HG03575 (cell line): ENCODE data around the gene PNLIPRP1.

ENCODE experiments used
- ATAC-seq: cut with Tn5 transposase; IDR thresholded peaks from one replicate; pipeline ENCODE4 v1.9.1; 2021; ENCODE audit not compliant: unreplicated experiment, insufficient number of reproducible peaks, low FRiP score; ENCODE audit errors: extremely low read depth

The PNLIPRP1 gene

DNA sequence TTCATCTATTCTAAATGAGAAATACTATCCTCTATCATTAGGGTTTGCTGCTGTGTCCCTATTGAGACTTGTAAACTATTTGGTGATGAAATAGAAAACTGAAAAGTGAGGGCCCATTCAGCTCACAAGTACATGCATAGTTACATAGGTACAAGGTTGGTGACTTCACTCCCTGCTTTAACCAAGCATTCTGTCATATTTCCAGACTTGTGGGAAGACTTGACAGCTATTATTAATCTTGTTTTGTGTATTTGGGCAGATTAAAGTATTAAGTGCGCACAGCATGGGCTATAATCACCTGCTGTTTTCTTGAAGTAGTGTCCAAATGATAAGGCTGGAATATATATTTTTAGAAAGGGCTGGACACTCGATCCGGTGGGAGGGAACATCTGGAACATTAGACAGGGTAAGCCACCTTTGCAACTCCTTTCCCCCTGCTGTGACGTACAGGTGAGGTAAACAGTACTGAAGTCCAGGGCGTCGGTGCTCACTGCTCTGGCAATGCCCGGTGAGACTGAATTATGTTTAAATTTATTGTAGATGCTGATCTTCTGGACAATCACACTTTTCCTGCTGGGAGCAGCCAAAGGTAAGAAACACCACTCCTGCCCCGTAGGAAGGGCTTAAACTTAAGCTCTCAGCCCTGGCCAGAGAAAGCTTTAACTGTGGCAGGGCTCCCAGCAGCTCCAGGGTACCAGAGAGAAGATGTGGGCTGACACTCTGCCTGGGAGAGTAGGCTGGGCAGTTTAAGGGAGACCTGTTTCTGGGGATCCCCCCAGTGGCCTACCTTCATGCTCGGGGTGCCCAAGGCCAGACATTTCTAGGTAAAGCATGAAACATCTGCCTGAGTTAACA lies at the start of gene PNLIPRP1:
TSS of gene PNLIPRP1 (plus strand) at position 370 of the 855 bp plus-strand sequence. CDS start at position 541, 171 bp downstream.
- no peak for ATAC-seq

DNA sequence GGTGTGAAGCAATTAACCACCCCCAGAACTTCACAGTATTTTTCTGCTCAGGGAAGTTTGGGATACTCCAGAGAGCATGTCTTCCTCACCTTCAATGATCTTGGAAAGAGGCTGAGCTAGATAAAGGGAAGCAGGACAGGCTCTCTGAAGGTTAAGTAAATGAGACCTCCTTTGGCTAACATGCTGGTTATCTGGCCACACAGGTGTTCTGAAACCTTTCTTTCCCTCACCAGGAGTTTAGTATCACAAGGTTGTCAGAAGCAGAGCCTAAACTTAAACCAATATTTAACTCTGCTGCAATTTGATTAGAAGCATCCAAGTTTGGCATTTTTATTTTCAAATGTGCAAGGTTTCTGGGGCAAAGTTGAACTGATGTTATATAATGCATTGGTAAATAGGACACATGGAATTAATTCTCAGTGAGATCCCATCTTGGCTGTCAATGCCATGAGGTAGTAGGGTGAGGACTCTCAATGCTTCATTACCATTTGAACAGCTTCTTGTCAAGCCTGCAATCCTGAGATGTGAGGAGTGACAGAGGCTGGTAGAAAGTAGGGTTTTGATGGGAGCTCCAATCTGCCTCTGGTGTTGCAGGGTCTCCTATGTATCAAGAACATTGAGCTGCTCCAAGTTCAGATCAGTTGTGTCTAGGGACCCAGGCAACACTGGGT lies 48.6 kb upstream of the PNLIPRP1 start:
- no peak for ATAC-seq

DNA sequence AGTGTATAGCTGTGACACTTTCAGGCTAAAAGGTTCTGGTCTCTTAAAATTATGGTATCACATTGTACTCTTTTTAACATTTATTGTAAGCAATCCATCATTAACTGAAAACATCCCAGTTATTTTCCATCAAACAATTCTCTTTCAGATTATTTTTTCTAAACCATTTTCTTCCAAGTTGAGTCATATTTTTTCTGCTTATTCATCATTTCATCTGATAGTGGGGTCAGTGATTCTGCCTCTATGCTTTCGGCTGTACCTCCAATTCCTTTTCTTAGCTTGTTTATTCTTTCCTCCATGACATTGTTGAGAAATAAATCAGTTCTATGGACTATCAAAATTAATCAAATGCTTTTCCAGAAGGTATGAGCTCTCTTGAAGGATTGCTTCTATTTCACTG lies 45.6 kb upstream of the PNLIPRP1 start:
- no peak for ATAC-seq

DNA sequence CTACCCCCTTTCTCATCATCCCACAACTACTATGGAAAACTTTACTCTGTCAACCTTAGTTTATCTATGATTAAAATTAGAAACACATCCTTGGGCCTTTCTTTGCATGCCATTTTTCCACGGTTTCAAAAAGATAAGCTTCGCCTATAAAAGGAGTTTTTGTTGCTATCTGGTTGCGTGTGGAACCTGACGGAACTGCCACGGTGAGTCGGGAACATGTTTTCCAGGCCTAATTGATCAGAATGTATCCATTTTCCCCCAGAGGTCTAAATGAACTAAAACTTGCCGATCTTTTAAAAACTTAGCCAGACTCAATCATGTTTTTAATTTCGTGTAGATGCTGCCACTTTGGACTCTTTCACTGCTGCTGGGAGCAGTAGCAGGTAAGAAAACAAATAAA lies 45.0 kb upstream of the PNLIPRP1 start, which contains the start of gene PNLIP:
TSS of gene PNLIP (plus strand) at position 176 of the 400 bp plus-strand sequence. CDS start at position 338, 162 bp downstream.
- ATAC-seq, result no peak

DNA sequence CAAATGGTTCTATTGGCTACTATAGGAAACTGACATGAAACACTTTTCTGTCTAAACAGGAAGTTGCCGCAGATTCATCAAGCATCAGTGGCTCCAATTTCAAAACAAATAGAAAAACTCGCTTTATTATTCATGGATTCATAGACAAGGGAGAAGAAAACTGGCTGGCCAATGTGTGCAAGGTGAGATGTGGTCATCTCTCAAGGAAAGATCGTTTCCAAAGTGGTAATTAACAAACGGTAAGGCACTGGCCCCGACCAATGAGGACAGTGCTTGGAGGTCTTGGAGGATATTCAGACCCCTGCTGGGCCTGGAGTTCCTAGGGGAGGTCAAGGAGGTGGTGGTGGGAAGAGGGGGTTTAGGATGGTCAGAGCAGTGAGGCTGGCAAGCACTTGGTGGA lies 42.5 kb upstream of the PNLIPRP1 start:
- ATAC-seq, result no peak

DNA sequence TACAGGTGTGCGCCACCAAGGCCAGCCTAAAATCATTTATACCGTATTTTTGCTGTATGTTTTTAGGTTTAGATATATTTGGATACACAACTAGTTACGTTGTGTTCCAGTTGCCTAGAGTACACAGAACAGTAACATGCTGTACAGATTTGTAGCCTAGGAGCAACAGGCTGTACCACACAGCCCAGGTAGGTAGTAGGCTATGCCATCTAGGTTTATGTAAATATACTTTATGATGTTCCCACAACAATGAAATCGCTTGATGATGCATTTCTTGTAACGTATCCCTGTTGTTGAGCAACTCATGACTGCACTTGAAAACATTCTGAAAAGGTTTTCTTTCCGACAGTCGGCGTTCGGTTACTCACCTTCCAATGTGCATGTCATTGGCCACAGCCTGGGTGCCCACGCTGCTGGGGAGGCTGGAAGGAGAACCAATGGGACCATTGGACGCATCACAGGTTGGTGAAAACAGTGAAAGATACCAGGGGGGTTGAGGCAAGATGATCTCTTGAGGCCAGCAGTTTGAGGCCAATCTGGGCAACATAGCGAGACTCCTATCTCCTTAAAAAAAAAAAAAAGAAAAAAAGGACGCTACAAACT lies 37.3 kb upstream of the PNLIPRP1 start:
- no peak for ATAC-seq

DNA sequence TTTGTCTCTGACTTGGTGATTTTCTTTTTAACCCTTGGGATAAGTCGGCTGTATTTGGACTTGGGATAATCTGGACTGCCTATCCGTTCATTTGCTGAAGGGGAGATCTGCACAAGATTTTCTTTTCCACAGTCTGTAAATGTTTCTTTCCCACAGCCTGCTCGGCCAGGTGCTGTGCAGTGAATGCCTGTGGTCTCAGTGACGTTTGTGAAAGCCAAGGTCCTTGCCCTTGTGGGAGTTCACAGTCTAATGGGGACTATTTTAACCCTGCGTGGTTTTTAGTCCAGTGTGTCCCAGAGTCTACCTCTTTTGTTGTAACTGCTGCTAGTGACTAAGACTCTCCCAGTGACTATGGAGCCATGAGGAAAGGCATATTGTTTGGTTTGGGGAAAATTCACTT lies 36.1 kb upstream of the PNLIPRP1 start:
- no peak for ATAC-seq

DNA sequence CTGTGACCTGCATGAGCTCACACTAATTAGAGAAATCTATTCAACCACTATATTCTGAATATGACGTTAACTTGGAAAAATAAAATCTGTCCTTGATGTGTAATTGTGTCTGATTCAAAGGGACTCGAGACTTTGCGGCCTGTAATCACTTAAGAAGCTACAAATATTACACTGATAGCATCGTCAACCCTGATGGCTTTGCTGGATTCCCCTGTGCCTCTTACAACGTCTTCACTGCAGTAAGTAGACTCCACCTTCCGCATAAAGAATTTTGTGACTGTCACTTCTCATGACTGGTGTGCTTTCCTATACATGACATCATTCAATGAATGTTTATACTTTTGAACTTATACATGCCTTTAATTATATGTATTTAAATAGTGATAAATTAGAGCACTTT lies 34.9 kb upstream of the PNLIPRP1 start:
- ATAC-seq, result no peak

DNA sequence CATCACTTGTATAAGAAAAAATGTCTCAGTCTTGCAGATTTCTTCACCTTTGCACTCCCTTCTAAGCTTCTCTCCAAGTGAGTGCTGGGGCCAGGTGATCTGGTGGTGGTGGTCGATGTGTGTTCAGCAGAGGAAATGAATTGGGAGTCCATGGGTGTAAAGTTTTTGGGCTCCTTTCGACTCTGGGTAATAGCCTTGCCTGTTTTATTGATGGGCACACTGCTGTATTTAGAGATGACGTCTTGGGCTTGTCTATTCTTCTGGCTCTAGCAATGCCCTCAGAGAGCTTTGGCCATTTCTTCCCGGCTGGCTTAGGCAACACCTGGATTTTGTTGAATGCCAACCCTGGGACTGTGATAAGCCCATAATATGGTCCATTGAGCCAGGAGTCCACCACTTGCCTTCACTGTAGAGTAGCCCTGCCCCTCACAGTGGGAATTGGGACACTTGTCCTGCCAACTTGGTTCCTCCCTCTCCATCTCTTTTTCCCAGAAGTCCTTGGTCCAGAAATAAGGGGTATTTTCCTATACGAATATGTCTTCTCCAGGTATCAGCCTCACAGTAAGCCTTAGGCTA lies 33.4 kb upstream of the PNLIPRP1 start:
- no peak for ATAC-seq

DNA sequence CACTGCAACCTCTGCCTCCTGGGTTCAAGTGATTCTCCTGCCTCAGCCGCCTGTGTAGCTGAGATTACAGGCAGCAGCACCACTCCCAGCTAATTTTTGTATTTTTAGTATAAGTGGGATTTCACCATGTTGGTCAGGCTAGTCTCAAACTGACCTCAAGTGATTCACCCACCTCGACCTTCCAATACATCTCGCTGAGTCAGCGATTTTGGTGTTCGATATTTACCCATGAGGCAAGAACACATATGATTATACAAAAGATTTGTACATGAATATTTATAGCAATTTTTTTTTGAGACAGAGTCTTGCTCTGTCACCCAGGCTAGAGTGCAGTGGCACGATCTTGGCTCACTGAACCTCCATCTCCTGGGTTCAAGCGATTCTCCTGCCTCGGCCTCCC lies 25.2 kb upstream of the PNLIPRP1 start:
- ATAC-seq, result no peak

DNA sequence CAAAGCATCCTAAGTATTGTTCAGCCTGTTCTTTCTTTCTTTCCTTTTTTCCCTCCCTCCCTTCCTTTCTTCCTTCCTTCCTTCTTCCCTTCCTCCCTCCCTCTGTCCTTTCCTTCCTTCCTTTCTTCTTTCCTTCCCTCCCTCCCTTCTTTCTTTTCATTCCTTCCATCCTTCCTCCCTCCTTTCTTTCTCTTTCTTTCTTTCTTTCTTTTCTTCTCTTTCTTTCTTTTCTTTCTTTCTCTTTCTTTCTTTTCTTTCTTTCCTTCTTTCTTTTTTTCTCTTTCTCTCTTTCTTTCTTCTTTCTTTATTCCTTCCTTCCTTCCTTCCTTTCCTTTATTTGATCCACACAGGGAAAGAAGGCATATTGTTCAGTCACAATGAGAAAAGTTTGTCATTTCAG lies 23.8 kb upstream of the PNLIPRP1 start:
- no peak for ATAC-seq

DNA sequence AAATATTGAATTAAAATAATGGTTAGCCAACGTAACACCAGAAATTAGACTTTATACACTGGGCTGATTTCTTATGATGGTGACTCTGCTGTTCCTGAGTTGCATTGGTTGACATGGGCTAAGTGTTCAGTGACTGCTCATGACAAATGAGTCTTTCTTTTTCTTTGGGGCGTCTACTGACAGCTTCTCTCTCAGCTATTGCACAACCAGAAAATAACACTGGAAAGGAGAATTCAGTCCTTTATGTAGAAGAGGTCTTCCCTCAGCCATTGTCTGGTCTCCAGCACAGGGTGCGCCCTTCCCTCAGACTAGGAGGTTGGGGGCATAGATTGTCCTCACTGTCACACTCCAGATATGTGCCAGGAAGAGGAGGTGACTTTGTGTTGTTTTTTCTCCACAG lies 23.4 kb upstream of the PNLIPRP1 start:
- no peak for ATAC-seq

DNA sequence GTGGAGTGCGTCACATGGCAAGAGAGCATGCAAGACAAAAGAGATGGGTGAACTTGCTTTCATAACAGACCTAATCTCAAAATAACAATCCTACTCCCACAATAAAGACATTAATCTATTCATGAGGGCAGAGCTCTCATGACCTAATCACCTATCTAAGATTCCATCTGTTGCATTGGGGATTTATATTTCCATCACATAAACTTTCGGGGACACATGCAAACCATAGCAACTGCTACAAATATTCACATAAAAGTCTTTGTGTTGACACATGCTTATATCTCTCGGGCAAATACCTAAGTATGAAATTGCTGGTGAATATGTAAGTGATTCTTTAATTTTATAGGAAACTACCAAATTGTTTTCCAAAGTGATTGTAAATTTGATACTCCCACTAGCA lies 16.0 kb upstream of the PNLIPRP1 start:
- ATAC-seq, result no peak

DNA sequence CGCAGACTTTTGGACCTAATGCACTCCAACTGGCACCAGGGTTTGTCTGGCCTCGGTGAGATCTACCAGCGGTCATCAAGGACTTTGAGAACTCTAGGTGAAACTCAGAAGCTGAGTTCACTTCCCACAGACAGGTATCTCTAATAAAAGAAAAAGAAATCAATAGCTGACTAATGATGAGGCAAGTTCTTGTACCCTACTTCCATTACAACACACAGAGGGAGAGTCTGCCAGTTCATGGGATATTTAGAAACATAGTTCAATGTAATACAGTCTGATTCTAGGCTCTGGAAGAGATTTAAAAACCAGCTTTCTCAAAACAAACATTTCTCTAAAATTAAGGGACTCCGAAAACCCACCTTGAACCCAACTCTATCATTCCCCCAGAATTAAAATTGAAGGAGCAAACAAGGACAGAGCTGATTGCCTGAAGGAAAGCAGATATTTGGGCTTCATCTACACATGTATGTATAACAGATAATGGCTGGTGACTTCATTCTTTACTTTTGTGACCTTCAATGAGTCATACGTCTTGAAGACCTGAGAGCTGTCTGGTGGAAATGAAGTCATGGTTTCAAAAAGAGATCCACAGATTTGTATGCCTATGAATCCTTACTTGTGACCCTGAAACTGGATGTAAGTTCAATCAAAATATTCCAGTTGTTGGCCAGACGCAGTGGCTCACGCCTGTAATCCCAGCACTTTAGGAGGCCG lies 2.7 kb upstream of the PNLIPRP1 start:
- ATAC-seq, result no peak

DNA sequence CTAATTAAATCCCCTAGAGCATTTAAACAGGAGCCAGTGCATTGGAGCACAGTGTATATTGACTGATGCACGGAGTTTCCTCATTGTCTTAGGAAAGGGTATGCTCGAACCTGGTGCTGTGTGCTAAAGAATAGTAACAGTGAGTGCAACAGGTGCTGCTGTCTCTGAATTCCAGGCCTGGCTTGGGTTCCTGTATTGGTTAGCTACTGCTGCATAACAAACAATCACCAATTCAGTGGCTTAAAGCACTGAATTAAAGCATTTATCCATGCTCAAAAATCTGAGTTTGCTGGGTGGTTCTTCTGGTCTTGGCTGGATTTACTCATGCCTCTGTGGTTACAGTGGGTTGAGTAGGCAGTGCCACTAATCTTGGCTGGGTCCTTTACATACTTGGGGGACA lies 1.8 kb upstream of the PNLIPRP1 start:
- ATAC-seq, result no peak

DNA sequence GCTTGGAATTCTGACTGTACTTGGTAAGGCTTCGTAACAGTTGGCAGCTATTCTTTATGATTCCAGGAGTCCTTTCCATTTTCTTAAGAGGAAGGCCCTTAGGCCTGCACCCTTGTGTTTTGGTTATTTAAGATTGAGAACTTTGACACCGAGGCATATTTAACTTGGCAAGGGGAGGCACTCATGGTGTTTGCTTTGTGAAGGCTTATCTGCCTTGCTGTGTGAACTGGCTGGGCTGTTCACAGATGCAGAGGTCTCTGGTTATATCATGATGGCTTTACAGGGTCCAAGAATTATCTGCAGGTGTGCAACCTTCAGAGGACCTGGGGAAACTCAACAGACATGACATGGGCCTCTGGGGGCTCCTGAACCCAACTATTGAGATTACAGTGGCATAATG lies 833 bp upstream of the PNLIPRP1 start:
- ATAC-seq, result no peak

DNA sequence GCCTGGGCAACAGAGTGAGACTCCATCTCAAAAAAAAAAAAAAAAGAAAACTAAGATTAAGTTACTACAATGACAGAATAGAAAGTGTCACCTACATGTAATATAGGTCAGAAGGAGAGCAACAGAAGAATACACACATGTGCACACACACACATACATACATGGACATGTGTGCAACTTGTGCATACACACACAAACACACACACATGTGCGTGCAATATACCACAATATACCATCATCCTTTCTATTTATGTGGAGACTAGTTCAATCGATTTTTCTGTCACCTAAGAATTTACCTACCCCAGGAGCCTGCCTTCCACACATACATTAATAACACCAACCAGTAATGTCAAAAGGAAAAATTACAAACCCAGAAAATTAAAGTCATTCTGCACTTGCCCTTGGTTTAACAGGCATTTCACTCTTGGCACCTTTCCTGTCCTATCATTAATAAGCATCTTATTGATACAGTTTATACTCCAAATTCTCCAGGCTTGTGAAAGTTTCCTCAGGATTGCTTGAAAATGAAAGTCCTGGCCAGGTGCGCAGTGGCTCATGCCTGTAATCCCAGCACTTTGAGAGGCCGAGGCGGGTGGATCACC lies 2.5 kb downstream of the PNLIPRP1 start:
- ATAC-seq, result no peak

DNA sequence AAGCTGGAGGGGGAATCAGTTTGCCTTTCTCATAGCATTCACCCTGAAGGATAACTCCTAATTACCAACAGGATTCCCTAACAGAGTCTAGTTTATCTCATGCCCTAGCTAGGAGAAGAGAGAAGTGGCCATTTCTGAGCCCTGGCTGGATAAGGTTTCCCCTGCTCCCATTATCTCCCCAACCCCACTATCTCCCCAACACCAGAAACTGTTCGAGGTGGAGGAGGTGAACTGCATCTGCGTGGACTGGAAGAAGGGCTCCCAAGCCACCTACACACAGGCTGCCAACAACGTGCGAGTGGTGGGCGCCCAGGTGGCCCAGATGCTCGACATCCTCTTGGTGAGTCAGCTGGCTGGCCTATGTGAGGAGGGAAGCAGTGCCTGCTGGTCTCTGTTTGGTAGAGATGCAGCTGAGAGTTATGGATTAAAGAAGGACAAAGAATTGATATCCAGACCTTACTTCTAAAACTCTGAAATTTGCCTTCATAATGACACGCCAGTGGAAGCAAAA lies 3.8 kb downstream of the PNLIPRP1 start:
- ATAC-seq, result no peak
